WTC11 (cell line): ENCODE measurements around the gene TTYH1.

Experiments
- ATF6 ChIP-seq: sonication (generic); formaldehyde crosslinking; IDR thresholded peaks from 2 replicates; pipeline ENCODE4 v1.8.1; 2023; ENCODE audit warnings: mild to moderate bottlenecking, missing genetic modification reagents
- CTCF ChIP-seq: fragments of 200-600 bp; IDR thresholded peaks from 2 replicates; pipeline ENCODE4 v1.8.0; 2022; ENCODE audit warnings: antibody characterized with exemption
- E2F4 ChIP-seq: sonication (generic); formaldehyde crosslinking; IDR thresholded peaks from 2 replicates; pipeline ENCODE4 v1.8.1; 2022; ENCODE audit warnings: low read depth, mild to moderate bottlenecking, moderate library complexity, missing genetic modification reagents, borderline replicate concordance
- GABPB1 ChIP-seq: sonication (generic); formaldehyde crosslinking; IDR thresholded peaks from 2 replicates; pipeline ENCODE4 v1.8.1; 2023; ENCODE audit warnings: mild to moderate bottlenecking, missing genetic modification reagents
- SOX15 ChIP-seq: fragments of 250-450 bp; sonication (Bioruptor Pico); IDR thresholded peaks from 2 replicates; pipeline ENCODE4 v1.9.0; 2021; ENCODE audit warnings: mild to moderate bottlenecking
- USF2 ChIP-seq: sonication (generic); formaldehyde crosslinking; IDR thresholded peaks from 2 replicates; pipeline ENCODE4 v1.8.1; 2023; ENCODE audit warnings: mild to moderate bottlenecking, missing genetic modification reagents, moderate library complexity
- ZBTB43 ChIP-seq: sonication (generic); formaldehyde crosslinking; IDR thresholded peaks from 2 replicates; pipeline ENCODE4 v1.8.1; 2023; ENCODE audit warnings: mild to moderate bottlenecking, missing genetic modification reagents
- ZNF121 ChIP-seq: sonication (generic); formaldehyde crosslinking; IDR thresholded peaks from 2 replicates; pipeline ENCODE4 v1.8.0; 2023; ENCODE audit warnings: missing genetic modification reagents

- TF ChIP-seq CTCF (no peak), GABPB1 (CRISPR knock-in tag) (no peak), USF2 (no peak), SOX15 (CRISPR knock-in tag) (no peak), ZNF121 (no peak), ATF6 (CRISPR knock-in tag) (no peak), ZBTB43 (no peak), E2F4 (CRISPR knock-in tag) (no peak)
These were observed 18.4 kb downstream of the TTYH1 start for GRCh38 chr19:54433697-54434096.
